ENCODE results near the gene GBE1. TPM values are rescaled to one million over a fixed set of nuclear protein-coding genes. Genes with fewer than 3 reads are reported as not detected.

The GBE1 gene
- total RNA-seq, 2 donors from 2014 or later: 8.4 to 12.3 TPM

GRCh38 chr3:81778678-81779182, 17.3 kb upstream of the GBE1 start:
- H3K9me3 Mint-ChIP-seq: peaks cover 29% of the 10 kb centered on the region
- no peaks in the 10 kb centered on the region for H3K4me1 ChIP-seq (ENCODE audit: control insufficient read depth, insufficient read depth, low read length)

GRCh38 chr3:81776643-81777042, 15.2 kb upstream of the GBE1 start:
- no peak for TF ChIP-seq CTCF (conservative IDR thresholded peaks at IDR 0.05)
- H3K27me3 ChIP-seq (ENCODE audit: control insufficient read depth, insufficient read depth, low read length, poor library complexity, severe bottlenecking): no peaks in the 10 kb centered on the region
- no peaks in the 10 kb centered on the region for H3K36me3 Mint-ChIP-seq (ENCODE audit: low read depth)
- 82 to 88% methylated on average over 2 of the region's 2 CpGs for WGBS, 2 experiments (ENCODE audit: insufficient coverage in 1 of 2, insufficient read length in 1 of 2)
- no peak overlapping the region for H3K4me3 ChIP-seq (ENCODE audit: low read length)
- no peaks in the 10 kb centered on the region for H3K9me3 ChIP-seq (ENCODE audit: control insufficient read depth, low read length)
- no peaks in the 10 kb centered on the region for H3K36me3 ChIP-seq (ENCODE audit: control insufficient read depth, insufficient read depth, low read length)
- H3K27me3 Mint-ChIP-seq (ENCODE audit: insufficient read depth): no peaks in the 10 kb centered on the region
- no peak overlapping the region for H3K27ac ChIP-seq (ENCODE audit: low read depth, low read length)
- DNase-seq: no peak
- H3K4me1 ChIP-seq (ENCODE audit: control insufficient read depth, insufficient read depth, low read length): no peaks in the 10 kb centered on the region
- H3K4me3 Mint-ChIP-seq: no peak overlapping the region
- no peak overlapping the region for H3K27ac Mint-ChIP-seq
- no peak overlapping the region for H3K9ac ChIP-seq (ENCODE audit: extremely low read depth, low read length, poor library complexity, severe bottlenecking)
- no peaks in the 10 kb centered on the region for H3K4me1 Mint-ChIP-seq
- H3K9me3 Mint-ChIP-seq: peaks cover 21% of the 10 kb centered on the region

More at GRCh38 chr3:81778678-81779182, 17.3 kb upstream of the GBE1 start:
- no peak for DNase-seq
- Histone ChIP-seq H3K27me3 (ENCODE audit: control insufficient read depth, insufficient read depth, low read length, poor library complexity, severe bottlenecking) (no peaks in the 10 kb centered on the region), H3K9ac (ENCODE audit: extremely low read depth, low read length, poor library complexity, severe bottlenecking) (no peak overlapping the region), H3K9me3 (ENCODE audit: control insufficient read depth, low read length) (no peaks in the 10 kb centered on the region), H3K4me3 (ENCODE audit: low read length) (no peak overlapping the region), H3K36me3 (ENCODE audit: control insufficient read depth, insufficient read depth, low read length) (no peaks in the 10 kb centered on the region), H3K27ac (ENCODE audit: low read depth, low read length) (no peak overlapping the region)
- H3K36me3 Mint-ChIP-seq (ENCODE audit: low read depth): no peaks in the 10 kb centered on the region
- H3K27me3 Mint-ChIP-seq (ENCODE audit: insufficient read depth): no peaks in the 10 kb centered on the region
- no peak overlapping the region for H3K4me3 Mint-ChIP-seq
- H3K27ac Mint-ChIP-seq: no peak overlapping the region
- no peak for TF ChIP-seq CTCF (conservative IDR thresholded peaks at IDR 0.05)
- 93% methylated on average over 3 to 4 of the region's 4 CpGs for WGBS, 2 experiments (ENCODE audit: insufficient coverage in 1 of 2, insufficient read length in 1 of 2)
- H3K4me1 Mint-ChIP-seq: no peaks in the 10 kb centered on the region

- H3K9ac ChIP-seq (ENCODE audit: extremely low read depth, low read length, poor library complexity, severe bottlenecking): no peak overlapping the region
- WGBS, 2 experiments (ENCODE audit: insufficient coverage in 1 of 2, insufficient read length in 1 of 2): 87% methylated on average over 3 of the region's 3 CpGs; no CpG with 5 or more reads in 1 of the 2 experiments
- no peaks in the 10 kb centered on the region for H3K36me3 ChIP-seq (ENCODE audit: control insufficient read depth, insufficient read depth, low read length)
- TF ChIP-seq CTCF (conservative IDR thresholded peaks at IDR 0.05): no peak
- no peak overlapping the region for H3K4me3 ChIP-seq (ENCODE audit: low read length)
- H3K9me3 Mint-ChIP-seq: peaks cover 21% of the 10 kb centered on the region
- H3K36me3 Mint-ChIP-seq (ENCODE audit: low read depth): no peaks in the 10 kb centered on the region
- H3K27me3 ChIP-seq (ENCODE audit: control insufficient read depth, insufficient read depth, low read length, poor library complexity, severe bottlenecking): no peaks in the 10 kb centered on the region
- no peaks in the 10 kb centered on the region for H3K4me1 ChIP-seq (ENCODE audit: control insufficient read depth, insufficient read depth, low read length)
- no peak overlapping the region for H3K27ac ChIP-seq (ENCODE audit: low read depth, low read length)
- H3K9me3 ChIP-seq (ENCODE audit: control insufficient read depth, low read length): peaks cover 11% of the 10 kb centered on the region
- no peak overlapping the region for H3K4me3 Mint-ChIP-seq
- DNase-seq: no peak
- no peaks in the 10 kb centered on the region for H3K27me3 Mint-ChIP-seq (ENCODE audit: insufficient read depth)
- H3K4me1 Mint-ChIP-seq: no peaks in the 10 kb centered on the region
- H3K27ac Mint-ChIP-seq: no peak overlapping the region
These were observed 9.3 kb upstream of the GBE1 start for GRCh38 chr3:81770710-81771109.

Measured in endodermal cell (in vitro differentiated cells).